ENCODE measurements around the gene LRRC7.

The LRRC7 gene

GRCh38 chr1:70117046-70117445, 549.3 kb downstream of the LRRC7 start:
- no peak for TF ChIP-seq CTCF (conservative IDR thresholded peaks at IDR 0.05; ENCODE audit: low read length)
- no peak for DNase-seq (ENCODE audit: low read depth)

GRCh38 chr1:70134148-70134547, 566.4 kb downstream of the LRRC7 start:
- no peak for TF ChIP-seq CTCF (conservative IDR thresholded peaks at IDR 0.05; ENCODE audit: low read length)

More at GRCh38 chr1:70117046-70117445, 549.3 kb downstream of the LRRC7 start:
- H3K4me3 ChIP-seq (ENCODE audit: low read length), result no peak overlapping the region

GRCh38 chr1:70140343-70140742, 572.6 kb downstream of the LRRC7 start:
- no peak for TF ChIP-seq CTCF (conservative IDR thresholded peaks at IDR 0.05; ENCODE audit: low read length)
- no peak overlapping the region for H3K4me3 ChIP-seq (ENCODE audit: low read length)
- peak; percentile 87 for DNase-seq (ENCODE audit: low read depth)

More at GRCh38 chr1:70134148-70134547, 566.4 kb downstream of the LRRC7 start:
- peak; percentile 43 for DNase-seq (ENCODE audit: low read depth)
- H3K4me3 ChIP-seq (ENCODE audit: low read length), result no peak overlapping the region

- DNase-seq (ENCODE audit: low read depth), result peak; percentile 8
- no peak for TF ChIP-seq CTCF (conservative IDR thresholded peaks at IDR 0.05; ENCODE audit: low read length)
- no peak overlapping the region for H3K4me3 ChIP-seq (ENCODE audit: low read length)
Observed at GRCh38 chr1:70140894-70141293, 573.2 kb downstream of the LRRC7 start.

- TF ChIP-seq CTCF (conservative IDR thresholded peaks at IDR 0.05; ENCODE audit: low read length), result peak; percentile 72
- DNase-seq (ENCODE audit: low read depth), result peak; percentile 63
Observed at GRCh38 chr1:70142075-70142474, 574.4 kb downstream of the LRRC7 start.

GRCh38 chr1:70143048-70143659, 575.4 kb downstream of the LRRC7 start:
- TF ChIP-seq CTCF (conservative IDR thresholded peaks at IDR 0.05; ENCODE audit: low read length), result peak; percentile 67
- no peak overlapping the region for H3K4me3 ChIP-seq (ENCODE audit: low read length)
- peak; percentile 71 for DNase-seq (ENCODE audit: low read depth)

More at GRCh38 chr1:70142075-70142474, 574.4 kb downstream of the LRRC7 start:
- no peak overlapping the region for H3K4me3 ChIP-seq (ENCODE audit: low read length)

- no peak overlapping the region for H3K4me3 ChIP-seq (ENCODE audit: low read length)
- DNase-seq (ENCODE audit: low read depth), result peak; percentile 12
- TF ChIP-seq CTCF (conservative IDR thresholded peaks at IDR 0.05; ENCODE audit: low read length), result no peak
Observed at GRCh38 chr1:70146488-70146887, 578.8 kb downstream of the LRRC7 start.
